ENCODE data around the gene CCR5AS.

DNA sequence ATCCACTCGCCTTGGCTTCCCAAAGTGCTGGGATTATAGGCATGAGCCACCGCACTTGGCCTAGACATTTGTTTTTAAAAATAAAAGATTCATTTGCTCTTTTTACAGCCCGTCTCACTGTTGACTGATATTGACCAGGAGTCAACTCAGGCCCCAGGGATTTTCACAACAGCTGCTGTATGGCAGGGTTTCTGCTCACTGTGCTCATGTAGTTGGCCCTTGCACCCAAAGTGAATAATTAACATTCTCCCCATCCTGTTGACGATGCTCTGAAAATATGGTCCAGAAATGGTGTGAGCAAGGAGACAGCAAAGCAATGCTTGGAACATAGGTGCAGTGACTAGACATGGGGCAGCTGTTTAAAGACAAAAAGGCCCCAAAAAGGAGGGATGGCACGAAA, 39.1 kb downstream of the CCR5AS start:
- no peak for TF ChIP-seq SUZ12 (IDR thresholded peaks at IDR 0.05; ENCODE audit: extremely low read depth, insufficient read depth, insufficient read length)
- no peak for TF ChIP-seq ZNF274 (IDR thresholded peaks at IDR 0.05; ENCODE audit: low read depth, low read length)
- TF ChIP-seq YY1 (IDR thresholded peaks at IDR 0.05; ENCODE audit: insufficient read depth, insufficient read length) = no peak
